T-helper 1 cell treated with Interleukin-12 subunit alpha and Interleukin-12 subunit beta and Interleukin-4 antibody, amounts not matched to agents 30 μg/mL and 1 μg/mL, for 36 hours (primary cell): Measurements from ENCODE around the gene MRPS10.
"Not testable (repeated sequence)": the region's sequence is repeated elsewhere in the genome, so short reads cannot be mapped to it uniquely, and the experiment has no call there.

Experiments
- H3K27ac Mint-ChIP-seq: one replicate; pipeline ENCODE4 v1.8.0; 2021; ENCODE audit warnings: mild to moderate bottlenecking, mixed read lengths
- H3K27me3 Mint-ChIP-seq: one replicate; pipeline ENCODE4 v1.8.0; 2021; ENCODE audit warnings: low read depth, mixed read lengths
- H3K36me3 Mint-ChIP-seq: one replicate; pipeline ENCODE4 v1.8.0; 2021; ENCODE audit warnings: low read depth, mixed read lengths
- H3K4me1 Mint-ChIP-seq: one replicate; pipeline ENCODE4 v1.8.0; 2021; ENCODE audit warnings: low read depth, mixed read lengths
- H3K4me3 Mint-ChIP-seq: one replicate; pipeline ENCODE4 v1.8.0; 2021; ENCODE audit warnings: mild to moderate bottlenecking, moderate library complexity, mixed read lengths
- H3K9me3 Mint-ChIP-seq: one replicate; pipeline ENCODE4 v1.8.0; 2021; ENCODE audit warnings: mixed read lengths

Gene MRPS10

GRCh38 chr6:42204768-42205282 is 12.8 kb downstream of the MRPS10 start:
- no peaks in the 10 kb centered on the region for H3K27me3 Mint-ChIP-seq
- no peaks in the 10 kb centered on the region for H3K9me3 Mint-ChIP-seq
- peaks cover 25% of the 10 kb centered on the region for H3K36me3 Mint-ChIP-seq
- H3K4me3 Mint-ChIP-seq: no peak overlapping the region
- peaks cover 2% of the 10 kb centered on the region for H3K4me1 Mint-ChIP-seq
- H3K27ac Mint-ChIP-seq: no peak overlapping the region

- H3K36me3 Mint-ChIP-seq: peaks cover 19% of the 10 kb centered on the region
- H3K27ac Mint-ChIP-seq: no peak overlapping the region
Observed at GRCh38 chr6:42203183-42203582, 14.5 kb downstream of the MRPS10 start.

GRCh38 chr6:42202131-42202915 is 15.3 kb downstream of the MRPS10 start:
- H3K4me3 Mint-ChIP-seq, H3K9me3 Mint-ChIP-seq, H3K27ac Mint-ChIP-seq, H3K27me3 Mint-ChIP-seq, H3K4me1 Mint-ChIP-seq: not testable (repeated sequence)
- peaks cover 16% of the 10 kb centered on the region for H3K36me3 Mint-ChIP-seq

More at GRCh38 chr6:42203183-42203582, 14.5 kb downstream of the MRPS10 start:
- Mint-ChIP-seq H3K9me3 (no peaks in the 10 kb centered on the region), H3K4me1 (peaks cover 5% of the 10 kb centered on the region), H3K27me3 (no peaks in the 10 kb centered on the region), H3K4me3 (no peak overlapping the region)

- Mint-ChIP-seq H3K9me3 (no peaks in the 10 kb centered on the region), H3K4me3 (no peak overlapping the region), H3K36me3 (peaks cover 16% of the 10 kb centered on the region), H3K27me3 (no peaks in the 10 kb centered on the region), H3K4me1 (peaks cover 5% of the 10 kb centered on the region), H3K27ac (no peak overlapping the region)
Observed at GRCh38 chr6:42201382-42201781, 16.3 kb downstream of the MRPS10 start.

- Mint-ChIP-seq H3K27ac (no peak overlapping the region), H3K4me1 (peaks cover 5% of the 10 kb centered on the region), H3K27me3 (no peaks in the 10 kb centered on the region), H3K4me3 (no peak overlapping the region), H3K9me3 (no peaks in the 10 kb centered on the region), H3K36me3 (peaks cover 9% of the 10 kb centered on the region)
Observed at GRCh38 chr6:42200035-42200434, 17.6 kb downstream of the MRPS10 start.

- H3K9me3 Mint-ChIP-seq: no peaks in the 10 kb centered on the region
- H3K36me3 Mint-ChIP-seq: peaks cover 8% of the 10 kb centered on the region
- H3K27ac Mint-ChIP-seq: no peak overlapping the region
- no peaks in the 10 kb centered on the region for H3K27me3 Mint-ChIP-seq
- H3K4me3 Mint-ChIP-seq: no peak overlapping the region
- peaks cover 5% of the 10 kb centered on the region for H3K4me1 Mint-ChIP-seq
Observed at GRCh38 chr6:42199106-42199981, 18.3 kb downstream of the MRPS10 start.

GRCh38 chr6:42197555-42198362 is 19.9 kb downstream of the MRPS10 start:
- H3K27ac Mint-ChIP-seq: no peak overlapping the region
- peaks cover 5% of the 10 kb centered on the region for H3K4me1 Mint-ChIP-seq
- peaks cover 8% of the 10 kb centered on the region for H3K36me3 Mint-ChIP-seq
- H3K9me3 Mint-ChIP-seq: no peaks in the 10 kb centered on the region
- no peaks in the 10 kb centered on the region for H3K27me3 Mint-ChIP-seq
- H3K4me3 Mint-ChIP-seq: no peak overlapping the region

GRCh38 chr6:42195415-42195814 is 22.2 kb downstream of the MRPS10 start:
- H3K36me3 Mint-ChIP-seq: peaks cover 6% of the 10 kb centered on the region
- H3K27me3 Mint-ChIP-seq: no peaks in the 10 kb centered on the region
- no peak overlapping the region for H3K27ac Mint-ChIP-seq
- peaks cover 2% of the 10 kb centered on the region for H3K4me1 Mint-ChIP-seq
- no peaks in the 10 kb centered on the region for H3K9me3 Mint-ChIP-seq
- H3K4me3 Mint-ChIP-seq: no peak overlapping the region

GRCh38 chr6:42194056-42194455 is 23.6 kb downstream of the MRPS10 start:
- no peak overlapping the region for H3K4me3 Mint-ChIP-seq
- H3K36me3 Mint-ChIP-seq: no peaks in the 10 kb centered on the region
- H3K9me3 Mint-ChIP-seq: no peaks in the 10 kb centered on the region

GRCh38 chr6:42193491-42193894 is 24.2 kb downstream of the MRPS10 start:
- H3K9me3 Mint-ChIP-seq: no peaks in the 10 kb centered on the region
- H3K4me3 Mint-ChIP-seq: no peak overlapping the region
- no peaks in the 10 kb centered on the region for H3K36me3 Mint-ChIP-seq
- no peaks in the 10 kb centered on the region for H3K4me1 Mint-ChIP-seq
- H3K27ac Mint-ChIP-seq: no peak overlapping the region
- H3K27me3 Mint-ChIP-seq: no peaks in the 10 kb centered on the region

More at GRCh38 chr6:42194056-42194455, 23.6 kb downstream of the MRPS10 start:
- H3K27ac Mint-ChIP-seq: no peak overlapping the region
- H3K4me1 Mint-ChIP-seq: no peaks in the 10 kb centered on the region
- H3K27me3 Mint-ChIP-seq: no peaks in the 10 kb centered on the region

GRCh38 chr6:42192385-42192784 is 25.3 kb downstream of the MRPS10 start:
- not testable (repeated sequence) for H3K9me3 Mint-ChIP-seq, H3K36me3 Mint-ChIP-seq, H3K27ac Mint-ChIP-seq, H3K4me3 Mint-ChIP-seq, H3K4me1 Mint-ChIP-seq, H3K27me3 Mint-ChIP-seq

GRCh38 chr6:42190554-42191183 is 27.0 kb downstream of the MRPS10 start:
- Mint-ChIP-seq H3K27me3 (no peaks in the 10 kb centered on the region), H3K36me3 (no peaks in the 10 kb centered on the region), H3K27ac (no peak overlapping the region), H3K4me1 (no peaks in the 10 kb centered on the region), H3K9me3 (no peaks in the 10 kb centered on the region), H3K4me3 (no peak overlapping the region)

GRCh38 chr6:42188406-42188805 is 29.3 kb downstream of the MRPS10 start:
- Mint-ChIP-seq H3K4me1 (no peaks in the 10 kb centered on the region), H3K4me3 (no peak overlapping the region), H3K9me3 (no peaks in the 10 kb centered on the region), H3K36me3 (no peaks in the 10 kb centered on the region), H3K27ac (no peak overlapping the region), H3K27me3 (no peaks in the 10 kb centered on the region)

GRCh38 chr6:42185597-42185996 is 32.1 kb downstream of the MRPS10 start:
- Mint-ChIP-seq H3K27me3 (no peaks in the 10 kb centered on the region), H3K27ac (no peak overlapping the region), H3K9me3 (no peaks in the 10 kb centered on the region), H3K4me3 (no peak overlapping the region), H3K4me1 (no peaks in the 10 kb centered on the region), H3K36me3 (no peaks in the 10 kb centered on the region)
